Sigmoid colon (tissue), 7 donors: ENCODE data around the gene USP32. TPM values are rescaled to one million over a fixed set of nuclear protein-coding genes. Genes with fewer than 3 reads are reported as not detected.

Experiments used
- DNase-seq: peaks from one replicate; pipeline ENCODE4 v3.0.0-alpha.2; 2019
- H3K27ac ChIP-seq, 4 donors: fragments of 200-600 bp; sonication (generic); one replicate each; pipeline ENCODE4 v1.5.1; 2016 to 2019; ENCODE audit warnings: mild to moderate bottlenecking in 1 of 4
- H3K27me3 ChIP-seq, 3 donors: fragments of 200-600 bp; sonication (generic); one replicate each; pipeline ENCODE4 v1.5.1; 2019; ENCODE audit warnings: mild to moderate bottlenecking in 1 of 3
- H3K36me3 ChIP-seq, 4 donors: fragments of 200-600 bp; sonication (generic); one replicate each; pipeline ENCODE4 v1.5.1; 2016 to 2019
- H3K4me1 ChIP-seq, 4 donors: fragments of 200-600 bp; sonication (generic); one replicate each; pipeline ENCODE4 v1.5.1; 2017 to 2019
- H3K4me3 ChIP-seq, 4 donors: fragments of 200-600 bp; sonication (generic); one replicate each; pipeline ENCODE4 v1.5.1; 2017 to 2019; ENCODE audit warnings: mild to moderate bottlenecking in 2 of 4, moderate library complexity in 1 of 4
- H3K9me3 ChIP-seq, 4 donors: fragments of 200-600 bp in 3 of 4; sonication (generic) in 3 of 4; one replicate each; pipeline versions ENCODE4 v1.5.1 to v1.6.1; 2013 to 2019
- CTCF ChIP-seq, 4 experiments: fragments of 450-650 bp in 3 of 4; fragments of 200-600 bp in 1 of 4; IDR thresholded peaks; one replicate each; pipeline ENCODE4 v1.5.1; 2016 to 2019; ENCODE audit warnings: antibody characterized with exemption in 4 of 4, mild to moderate bottlenecking in 3 of 4, moderate library complexity in 2 of 4
- EP300 ChIP-seq, 4 donors: sonication (generic); formaldehyde crosslinking; IDR thresholded peaks; one replicate each; pipeline ENCODE4 v1.6.1; 2017; ENCODE audit warnings: antibody characterized with exemption in 4 of 4
- POLR2A ChIP-seq, 2 donors: fragments of 450-650 bp; IDR thresholded peaks; one replicate each; pipeline ENCODE4 v1.6.1; 2016; ENCODE audit warnings: antibody characterized with exemption in 2 of 2, mild to moderate bottlenecking in 2 of 2, moderate library complexity in 2 of 2
- POLR2AphosphoS5 ChIP-seq, 4 donors: sonication (generic); formaldehyde crosslinking; IDR thresholded peaks; one replicate each; pipeline ENCODE4 v1.6.1; 2017; ENCODE audit warnings: antibody characterized with exemption in 4 of 4
- WGBS, 2 donors: extraction: QIAGEN DNeasy Blood & Tissue Kit; methylation state at CpG; one replicate each; pipeline ENCODE4 v1.1.7; 2013; 5-methylcytosine and 5-hydroxymethylcytosine counted together
- intact Hi-C: fragments of 100-400 bp; cut with DNase I; formaldehyde crosslinking; loops from one replicate; pipeline ENCODE4 v1.15.1; 2023
- polyA plus RNA-seq, 3 donors: library from polyadenylated mRNA; stranded (reverse); fragments of 200-250 nt; gene quantifications; one replicate each; pipeline ENCODE4 v1.2.3, GENCODE V29; 2013
- total RNA-seq, 4 donors: library from RNA; depleted of rRNA; stranded (reverse); fragments of >200 nt; gene quantifications; one replicate each; pipeline ENCODE4 v1.1.0, GENCODE V29; 2016
- donor health status: healthy with polysubstance abuse.
- donor health status: Bipolar disorder and iron deficiency.
- donor health status: healthy.

Gene USP32
- total and polyA plus RNA-seq, 7 donors = 10.6 to 50.9 (median 39.6) TPM

- intact Hi-C loops = no loop called here
- Histone ChIP-seq H3K4me1 (no peaks in the 10 kb centered on the region), H3K27me3 (peaks cover 0 to 32% (median 5%) of the 10 kb centered on the region in 3 donors), H3K9me3 (no peaks in the 10 kb centered on the region), H3K4me3 (no peak overlapping the region), H3K36me3 (no peaks in the 10 kb centered on the region), H3K27ac (no peak overlapping the region)
- WGBS, 2 donors = 27 to 47% methylated on average over 5 of the region's 5 CpGs
- TF ChIP-seq POLR2A (IDR thresholded peaks at IDR 0.05) (no peak), EP300 (IDR thresholded peaks at IDR 0.05) (no peak)
- DNase-seq = no peak
Observed at GRCh38 chr17:60165971-60166370, 226.0 kb downstream of the USP32 start.

DNA sequence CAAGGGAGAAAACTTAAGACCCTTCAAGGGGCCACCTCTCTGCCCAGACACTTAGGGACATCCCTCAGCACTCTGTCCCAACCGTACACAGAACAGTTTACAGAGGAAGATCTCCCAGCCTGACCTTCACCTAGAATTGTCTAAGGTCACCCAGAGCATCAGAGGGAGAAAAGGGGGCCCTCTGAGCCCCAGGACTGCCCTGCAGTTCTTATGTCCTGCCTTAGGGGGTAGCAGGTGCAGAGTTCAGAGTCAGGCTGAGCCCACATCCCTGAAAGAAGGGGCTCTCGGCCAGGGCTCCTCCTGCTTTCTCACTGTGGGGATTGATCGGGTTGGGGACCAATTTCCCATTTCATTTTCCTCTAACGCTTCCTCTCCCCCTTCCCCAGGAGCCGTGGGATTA lies 226.7 kb downstream of the USP32 start:
- no peak for TF ChIP-seq POLR2AphosphoS5 (IDR thresholded peaks at IDR 0.05)
- no peak for TF ChIP-seq EP300 (IDR thresholded peaks at IDR 0.05)
- TF ChIP-seq POLR2A (IDR thresholded peaks at IDR 0.05) = no peak
- no peak for TF ChIP-seq CTCF (IDR thresholded peaks at IDR 0.05)
- no peaks in the 10 kb centered on the region for H3K9me3 ChIP-seq
- H3K4me1 ChIP-seq = no peaks in the 10 kb centered on the region
- no peak overlapping the region for H3K27ac ChIP-seq
- intact Hi-C loops = no loop called here
- peak; percentile 45 for DNase-seq
- 63 to 73% methylated on average over 5 of the region's 5 CpGs for WGBS, 2 donors
- no peak overlapping the region for H3K4me3 ChIP-seq
- peaks cover 0 to 40% (median 7%) of the 10 kb centered on the region in 3 donors for H3K27me3 ChIP-seq
- H3K36me3 ChIP-seq = no peaks in the 10 kb centered on the region

- DNase-seq = peak; percentile 18
- Histone ChIP-seq H3K4me3 (no peak overlapping the region), H3K9me3 (no peaks in the 10 kb centered on the region), H3K27ac (no peak overlapping the region), H3K36me3 (no peaks in the 10 kb centered on the region), H3K27me3 (peaks cover 0 to 45% (median 11%) of the 10 kb centered on the region in 3 donors), H3K4me1 (no peaks in the 10 kb centered on the region)
- 36 to 69% methylated on average over 5 of the region's 5 CpGs for WGBS, 2 donors
- intact Hi-C loops = no loop called here
- TF ChIP-seq CTCF (IDR thresholded peaks at IDR 0.05) (no peak), POLR2AphosphoS5 (IDR thresholded peaks at IDR 0.05) (no peak), EP300 (IDR thresholded peaks at IDR 0.05) (no peak), POLR2A (IDR thresholded peaks at IDR 0.05) (no peak)
Observed at GRCh38 chr17:60164697-60165096, 227.2 kb downstream of the USP32 start.

- H3K4me1 ChIP-seq = no peaks in the 10 kb centered on the region
- H3K27ac ChIP-seq = no peak overlapping the region
- H3K4me3 ChIP-seq = no peak overlapping the region
- intact Hi-C loops = no loop called here
- no peak for TF ChIP-seq CTCF (IDR thresholded peaks at IDR 0.05)
- no peak for TF ChIP-seq POLR2AphosphoS5 (IDR thresholded peaks at IDR 0.05)
- TF ChIP-seq EP300 (IDR thresholded peaks at IDR 0.05) = no peak
- TF ChIP-seq POLR2A (IDR thresholded peaks at IDR 0.05) = no peak
- no peaks in the 10 kb centered on the region for H3K9me3 ChIP-seq
- H3K36me3 ChIP-seq = no peaks in the 10 kb centered on the region
- WGBS, 2 donors = 79 to 93% methylated on average over 6 of the region's 6 CpGs
- DNase-seq = no peak
- peaks cover 0 to 50% (median 17%) of the 10 kb centered on the region in 3 donors for H3K27me3 ChIP-seq
Observed at GRCh38 chr17:60164164-60164563, 227.8 kb downstream of the USP32 start.

GRCh38 chr17:60163108-60163784 lies 228.7 kb downstream of the USP32 start:
- 73 to 74% methylated on average over 20 of the region's 20 CpGs for WGBS, 2 donors
- no peak overlapping the region for H3K4me3 ChIP-seq
- no peak for TF ChIP-seq POLR2A (IDR thresholded peaks at IDR 0.05)
- no peak for TF ChIP-seq CTCF (IDR thresholded peaks at IDR 0.05)
- TF ChIP-seq EP300 (IDR thresholded peaks at IDR 0.05) = no peak
- no peak for TF ChIP-seq POLR2AphosphoS5 (IDR thresholded peaks at IDR 0.05)
- intact Hi-C loops = no loop called here
- no peaks in the 10 kb centered on the region for H3K36me3 ChIP-seq
- no peaks in the 10 kb centered on the region for H3K9me3 ChIP-seq
- DNase-seq = no peak
- no peaks in the 10 kb centered on the region for H3K4me1 ChIP-seq
- peaks cover 0 to 54% (median 24%) of the 10 kb centered on the region in 3 donors for H3K27me3 ChIP-seq
- no peak overlapping the region for H3K27ac ChIP-seq
